ENCODE results near the gene CNTN1. TPM values are rescaled to one million over a fixed set of nuclear protein-coding genes. Genes with fewer than 3 reads are reported as not detected.
A peak's percentile ranks its signal among the peaks of the same experiment; 100 is the strongest.

Gene CNTN1
- total RNA-seq, 4 donors from 2014 or later = 44.2 to 65.6 (median 57.6) TPM

DNA sequence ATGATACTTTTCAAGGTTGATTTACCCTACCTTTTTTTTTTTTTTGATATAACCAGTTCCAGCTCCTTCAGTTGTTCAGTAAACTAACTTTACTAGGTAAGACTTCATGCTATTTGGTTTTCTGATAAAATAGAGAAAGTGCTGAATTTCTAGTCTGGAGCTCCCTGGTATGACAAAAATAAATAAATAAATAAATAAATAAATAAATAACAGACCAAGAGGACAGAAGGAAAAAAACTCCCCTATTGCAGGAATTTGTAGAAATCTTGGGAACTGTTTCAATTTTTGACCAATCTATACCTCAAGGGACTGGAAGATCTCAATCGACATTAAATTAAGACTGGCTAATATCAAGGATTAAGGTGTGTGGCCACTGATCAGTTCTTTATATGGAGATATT, 265.2 kb downstream of the CNTN1 start:
- no peak for DNase-seq (ENCODE audit: extremely low spot score)
- WGBS = 97% methylated on average over 1 of the region's 1 CpG
- intact Hi-C loops (cut with DNase I) = no loop called here
- no peaks in the 10 kb centered on the region for H3K4me1 ChIP-seq
- H3K27ac ChIP-seq (replicated peaks in 1 of 4) = no peak overlapping the region
- no peaks in the 10 kb centered on the region for H3K27me3 ChIP-seq
- H3K36me3 ChIP-seq = no peaks in the 10 kb centered on the region
- H3K4me3 ChIP-seq = no peak overlapping the region
- H3K9me3 ChIP-seq = no peaks in the 10 kb centered on the region
- TF ChIP-seq POLR2AphosphoS5 (IDR thresholded peaks at IDR 0.05) (no peak), EP300 (IDR thresholded peaks at IDR 0.05) (no peak), POLR2A (IDR thresholded peaks at IDR 0.05; ENCODE audit: low read depth) (no peak)
- TF ChIP-seq, protein P1, sequence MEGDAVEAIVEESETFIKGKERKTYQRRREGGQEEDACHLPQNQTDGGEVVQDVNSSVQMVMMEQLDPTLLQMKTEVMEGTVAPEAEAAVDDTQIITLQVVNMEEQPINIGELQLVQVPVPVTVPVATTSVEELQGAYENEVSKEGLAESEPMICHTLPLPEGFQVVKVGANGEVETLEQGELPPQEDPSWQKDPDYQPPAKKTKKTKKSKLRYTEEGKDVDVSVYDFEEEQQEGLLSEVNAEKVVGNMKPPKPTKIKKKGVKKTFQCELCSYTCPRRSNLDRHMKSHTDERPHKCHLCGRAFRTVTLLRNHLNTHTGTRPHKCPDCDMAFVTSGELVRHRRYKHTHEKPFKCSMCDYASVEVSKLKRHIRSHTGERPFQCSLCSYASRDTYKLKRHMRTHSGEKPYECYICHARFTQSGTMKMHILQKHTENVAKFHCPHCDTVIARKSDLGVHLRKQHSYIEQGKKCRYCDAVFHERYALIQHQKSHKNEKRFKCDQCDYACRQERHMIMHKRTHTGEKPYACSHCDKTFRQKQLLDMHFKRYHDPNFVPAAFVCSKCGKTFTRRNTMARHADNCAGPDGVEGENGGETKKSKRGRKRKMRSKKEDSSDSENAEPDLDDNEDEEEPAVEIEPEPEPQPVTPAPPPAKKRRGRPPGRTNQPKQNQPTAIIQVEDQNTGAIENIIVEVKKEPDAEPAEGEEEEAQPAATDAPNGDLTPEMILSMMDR (IDR thresholded peaks at IDR 0.05) = no peak

DNA sequence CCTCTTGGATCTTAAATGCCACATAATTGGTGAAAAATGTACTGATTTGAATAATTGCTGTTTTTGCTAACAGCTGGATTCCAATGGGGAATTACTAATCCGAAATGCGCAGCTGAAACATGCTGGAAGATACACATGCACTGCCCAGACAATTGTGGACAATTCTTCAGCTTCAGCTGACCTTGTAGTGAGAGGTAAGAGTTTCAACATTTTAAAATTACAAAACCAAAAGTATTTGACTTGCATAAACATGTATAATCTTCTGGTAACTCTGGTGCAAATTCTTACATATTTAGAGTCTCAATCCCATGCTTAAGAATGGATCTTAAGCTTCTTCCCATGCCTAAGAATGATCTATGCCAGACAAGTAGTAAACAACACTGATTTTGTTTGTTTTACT, 266.8 kb downstream of the CNTN1 start:
- H3K36me3 ChIP-seq = no peaks in the 10 kb centered on the region
- no peaks in the 10 kb centered on the region for H3K27me3 ChIP-seq
- H3K4me3 ChIP-seq = no peak overlapping the region
- H3K4me1 ChIP-seq = peaks cover 0 to 8% (median 5%) of the 10 kb centered on the region in 4 donors
- TF ChIP-seq, protein P1 (IDR thresholded peaks at IDR 0.05) = no peak
- TF ChIP-seq EP300 (IDR thresholded peaks at IDR 0.05) = no peak
- no peak for TF ChIP-seq POLR2A (IDR thresholded peaks at IDR 0.05; ENCODE audit: low read depth)
- no peak for TF ChIP-seq POLR2AphosphoS5 (IDR thresholded peaks at IDR 0.05)
- 93% methylated on average over 2 of the region's 2 CpGs for WGBS
- H3K27ac ChIP-seq (replicated peaks in 1 of 4) = no peak overlapping the region
- H3K9me3 ChIP-seq = no peaks in the 10 kb centered on the region
- no peak for DNase-seq (ENCODE audit: extremely low spot score)
- intact Hi-C loops (cut with DNase I) = no loop called here

DNA sequence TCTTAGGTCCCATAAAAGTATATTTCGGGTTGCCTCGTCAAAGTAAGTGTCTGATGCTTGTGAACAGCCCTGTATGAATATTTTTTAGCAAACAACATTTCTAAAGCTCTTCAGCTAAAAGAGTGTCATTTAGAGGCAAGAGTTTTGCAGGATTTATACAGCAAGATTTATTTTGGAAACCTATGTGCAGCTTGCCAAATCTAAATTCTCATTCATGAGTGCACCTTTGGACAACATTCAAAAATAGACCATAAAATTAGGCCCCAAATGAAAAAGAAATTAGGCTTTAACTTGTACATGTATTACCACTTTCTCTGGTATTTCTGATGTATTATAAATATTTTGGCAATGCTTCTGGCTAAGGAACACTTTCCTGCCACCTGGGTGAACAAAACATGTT, 271.5 kb downstream of the CNTN1 start:
- Histone ChIP-seq H3K4me3 (no peak overlapping the region), H3K9me3 (no peaks in the 10 kb centered on the region), H3K27me3 (no peaks in the 10 kb centered on the region), H3K36me3 (no peaks in the 10 kb centered on the region), H3K4me1 (peaks cover 0 to 10% (median 7%) of the 10 kb centered on the region in 4 donors), H3K27ac (replicated peaks in 1 of 4) (no peak overlapping the region)
- DNase-seq (ENCODE audit: extremely low spot score) = no peak
- TF ChIP-seq EP300 (IDR thresholded peaks at IDR 0.05) = no peak
- no peak for TF ChIP-seq POLR2A (IDR thresholded peaks at IDR 0.05; ENCODE audit: low read depth)
- TF ChIP-seq POLR2AphosphoS5 (IDR thresholded peaks at IDR 0.05) = no peak
- TF ChIP-seq, protein P1 (IDR thresholded peaks at IDR 0.05) = no peak
- intact Hi-C loops (cut with DNase I) = no loop called here
- 55% methylated on average over 2 of the region's 2 CpGs for WGBS

DNA sequence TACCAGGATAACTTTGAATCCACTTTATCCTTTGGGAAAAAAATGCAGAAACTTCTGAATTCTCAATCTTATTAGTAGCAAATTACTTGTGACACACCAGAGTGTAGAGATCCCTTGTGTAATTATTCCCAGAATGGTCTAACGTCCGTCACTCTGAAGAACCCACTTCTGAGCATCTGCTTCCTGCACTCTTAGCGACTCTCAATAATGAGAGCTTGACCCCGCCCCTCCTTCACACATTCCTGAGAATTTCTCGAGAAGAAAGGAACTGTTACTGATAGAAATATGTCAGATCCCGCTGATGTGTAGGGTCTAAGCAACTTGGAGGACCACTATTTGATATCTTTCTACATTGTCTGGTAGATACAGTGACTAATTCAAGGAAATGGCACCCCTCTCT, 277.6 kb downstream of the CNTN1 start:
- Histone ChIP-seq H3K36me3 (no peaks in the 10 kb centered on the region), H3K4me1 (peaks cover 0 to 4% (median 0%) of the 10 kb centered on the region in 4 donors), H3K9me3 (no peaks in the 10 kb centered on the region), H3K27me3 (no peaks in the 10 kb centered on the region), H3K27ac (replicated peaks in 1 of 4) (no peak overlapping the region), H3K4me3 (no peak overlapping the region)
- WGBS = 92% methylated on average over 6 of the region's 6 CpGs
- DNase-seq (ENCODE audit: extremely low spot score) = no peak
- intact Hi-C loops (cut with DNase I) = no loop called here
- TF ChIP-seq, protein P1 (IDR thresholded peaks at IDR 0.05) = no peak
- TF ChIP-seq EP300 (IDR thresholded peaks at IDR 0.05) = no peak
- no peak for TF ChIP-seq POLR2A (IDR thresholded peaks at IDR 0.05; ENCODE audit: low read depth)
- no peak for TF ChIP-seq POLR2AphosphoS5 (IDR thresholded peaks at IDR 0.05)

DNA sequence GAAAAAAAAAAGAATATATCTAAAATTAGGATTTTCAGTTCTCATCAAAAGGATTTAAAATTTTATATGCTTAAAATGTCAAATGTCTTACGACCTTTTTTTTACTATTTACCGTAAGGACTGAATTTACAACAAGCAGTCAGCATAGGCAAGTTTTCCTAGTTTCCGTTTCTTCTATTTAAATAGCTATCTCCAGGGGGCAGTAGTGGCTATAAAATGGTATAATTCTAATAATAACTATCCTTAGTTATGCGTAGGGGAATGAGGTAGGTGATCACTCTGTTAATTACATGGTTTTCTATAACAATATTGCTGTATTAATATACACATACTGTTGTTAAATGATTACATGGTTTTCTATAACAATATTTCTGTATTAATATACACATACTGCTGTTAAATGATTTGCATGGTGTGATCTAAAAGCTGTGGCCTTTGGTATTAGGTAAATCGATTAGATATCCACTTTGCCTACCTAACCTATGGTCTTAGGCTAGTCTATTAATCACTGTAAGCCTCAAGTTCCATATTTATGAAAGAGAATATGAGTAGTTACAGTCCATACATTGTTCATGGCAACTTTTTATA, 278.2 kb downstream of the CNTN1 start:
- Histone ChIP-seq H3K36me3 (no peaks in the 10 kb centered on the region), H3K4me3 (no peak overlapping the region), H3K27me3 (no peaks in the 10 kb centered on the region), H3K27ac (replicated peaks in 1 of 4) (no peak overlapping the region), H3K9me3 (no peaks in the 10 kb centered on the region), H3K4me1 (peaks cover 0 to 4% (median under 1%) of the 10 kb centered on the region in 4 donors)
- whole genome bisulfite sequencing = 87% methylated on average over 5 of the region's 5 CpGs
- TF ChIP-seq POLR2AphosphoS5 (IDR thresholded peaks at IDR 0.05) (no peak), EP300 (IDR thresholded peaks at IDR 0.05) (no peak), POLR2A (IDR thresholded peaks at IDR 0.05; ENCODE audit: low read depth) (no peak)
- TF ChIP-seq, protein P1 (IDR thresholded peaks at IDR 0.05) = peak in 1 of 3 experiments; percentile 9
- intact Hi-C loops (cut with DNase I) = no loop called here
- DNase-seq (ENCODE audit: extremely low spot score) = no peak
